Activated CD8-positive, alpha-beta memory T cell treated with anti-CD3 and anti-CD28 coated beads for 24 hours (primary cell): ENCODE results near the gene GRM4.
"Not testable (repeated sequence)": the region's sequence is repeated elsewhere in the genome, so short reads cannot be mapped to it uniquely, and the experiment has no call there.

Source experiments
- DNase-seq: peaks from one replicate; pipeline ENCODE4 v3.0.0-alpha.2; 2020

Gene GRM4

DNA sequence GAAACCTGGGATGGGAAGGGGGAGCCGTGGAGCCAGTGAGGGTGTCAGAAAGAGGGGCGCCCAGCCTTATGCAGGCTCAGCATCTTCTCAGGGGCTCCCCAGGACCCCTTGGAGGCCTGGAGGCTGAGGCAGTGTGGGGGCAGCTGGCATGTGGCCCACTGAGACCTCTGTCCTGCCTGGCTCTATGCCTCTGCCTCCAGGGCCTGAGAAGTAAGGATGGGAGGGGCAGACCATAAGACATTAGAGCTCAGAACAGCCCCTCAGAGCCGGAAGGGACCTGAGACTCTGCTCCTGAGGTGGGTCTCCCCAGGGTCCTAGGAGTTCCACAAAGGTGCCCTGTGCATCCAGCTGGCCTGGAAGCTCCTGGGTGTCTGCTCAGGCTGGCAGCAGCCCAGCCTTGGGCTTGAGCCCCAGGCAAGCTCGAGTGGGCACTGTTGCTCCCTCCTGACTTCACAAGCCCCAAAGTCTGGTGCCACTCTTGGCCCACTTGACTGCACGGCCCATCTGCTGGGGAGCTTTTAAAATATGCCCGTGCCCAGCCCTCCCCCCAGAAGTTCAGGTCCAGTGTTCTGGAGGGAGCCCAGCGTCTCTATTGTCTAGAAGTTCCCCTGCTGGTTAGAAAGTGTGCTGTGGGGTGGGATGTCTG lies 126.8 kb downstream of the GRM4 start:
- DNase-seq: no peak

DNA sequence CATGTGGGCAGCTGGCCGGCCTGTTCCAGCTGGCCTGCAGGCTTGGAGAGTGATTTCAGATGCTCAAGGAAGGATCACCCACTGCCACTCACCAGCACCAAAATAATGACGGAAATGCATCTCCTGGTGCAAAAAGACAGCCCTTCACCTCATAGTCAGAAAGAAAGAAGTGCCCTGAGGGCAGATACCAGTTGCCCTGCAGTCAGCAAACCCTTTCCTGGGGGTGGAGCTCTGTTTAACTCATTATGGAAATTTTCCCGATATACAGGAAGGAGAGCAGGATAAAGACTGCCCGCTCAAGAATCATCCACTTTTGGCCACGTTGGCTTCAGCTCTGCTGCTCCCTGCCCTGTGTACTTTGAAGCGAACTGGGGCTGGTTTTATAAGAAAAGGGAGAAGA lies 127.9 kb downstream of the GRM4 start:
- DNase-seq: no peak

DNA sequence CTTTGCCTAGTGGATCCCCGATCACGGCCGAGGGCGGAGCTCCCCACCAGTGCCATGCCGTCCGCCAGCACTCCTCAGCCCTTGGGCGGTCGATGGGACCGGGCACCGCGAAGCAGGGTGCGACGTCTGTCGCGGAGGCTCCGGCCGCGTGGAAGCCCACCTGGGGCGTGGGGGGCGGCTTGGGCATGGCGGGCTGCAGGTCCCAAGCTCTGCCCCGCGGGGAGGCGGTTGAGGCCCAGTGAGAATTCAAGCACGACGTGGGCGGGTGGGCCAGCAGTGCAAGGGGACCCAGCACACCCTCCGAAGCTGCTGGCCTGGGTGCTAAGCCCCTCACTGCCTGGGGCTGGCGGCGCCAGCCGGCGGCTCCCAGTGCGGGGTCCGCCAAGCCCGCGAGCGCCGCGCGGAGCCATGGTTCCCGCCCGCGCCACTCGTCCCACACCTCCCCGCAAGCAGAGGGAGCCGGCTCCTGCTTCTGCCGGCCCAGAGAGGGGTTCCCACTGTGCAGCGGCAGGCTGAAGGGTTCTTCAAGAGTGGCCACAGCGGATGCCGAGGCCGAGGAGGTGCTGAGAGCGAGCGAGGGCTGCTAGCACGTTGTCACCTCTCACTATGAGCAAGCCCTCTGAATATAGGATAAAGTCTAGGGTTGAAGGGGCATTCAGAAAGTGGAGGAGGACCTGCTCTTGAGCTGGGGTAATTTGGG lies 128.6 kb downstream of the GRM4 start:
- DNase-seq: no peak

DNA sequence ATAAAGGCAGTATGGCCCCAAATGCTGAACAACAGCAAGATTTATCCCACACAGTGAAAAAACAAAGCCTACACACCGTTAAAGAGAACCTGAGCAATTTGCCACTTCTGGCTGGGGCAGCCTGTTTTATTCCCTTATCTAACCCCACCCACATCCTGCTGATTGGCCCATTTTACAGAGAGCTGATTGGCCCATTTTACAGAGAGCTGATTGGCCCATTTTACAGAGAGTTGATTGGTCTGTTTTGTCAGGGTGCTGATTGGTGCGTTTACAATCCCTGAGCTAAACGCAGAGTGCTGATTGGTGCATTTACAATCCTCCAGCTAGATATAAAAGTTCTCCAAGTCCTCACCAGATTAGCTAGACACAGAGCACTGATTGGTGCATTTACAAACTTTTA lies 129.3 kb downstream of the GRM4 start:
- DNase-seq: not testable (repeated sequence)

DNA sequence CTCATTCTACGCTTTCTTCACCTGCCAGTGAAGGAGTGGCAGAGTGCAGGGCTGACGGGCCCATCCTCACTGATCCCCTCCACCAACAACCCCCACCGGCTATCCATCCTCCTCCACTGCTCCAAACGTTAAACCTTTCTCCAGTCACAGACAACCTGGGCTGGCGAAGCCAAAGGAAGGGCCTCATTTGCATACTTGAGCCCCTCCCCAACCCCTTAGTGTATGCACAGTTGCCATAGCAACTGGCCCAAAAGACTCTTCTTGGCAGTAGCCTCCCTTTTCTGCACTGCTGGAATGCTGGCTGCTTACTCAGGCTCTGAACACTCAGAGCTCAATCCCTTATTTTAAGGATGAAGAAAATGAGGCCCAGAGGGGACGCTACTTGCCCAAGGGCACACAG lies 130.3 kb downstream of the GRM4 start:
- no peak for DNase-seq

DNA sequence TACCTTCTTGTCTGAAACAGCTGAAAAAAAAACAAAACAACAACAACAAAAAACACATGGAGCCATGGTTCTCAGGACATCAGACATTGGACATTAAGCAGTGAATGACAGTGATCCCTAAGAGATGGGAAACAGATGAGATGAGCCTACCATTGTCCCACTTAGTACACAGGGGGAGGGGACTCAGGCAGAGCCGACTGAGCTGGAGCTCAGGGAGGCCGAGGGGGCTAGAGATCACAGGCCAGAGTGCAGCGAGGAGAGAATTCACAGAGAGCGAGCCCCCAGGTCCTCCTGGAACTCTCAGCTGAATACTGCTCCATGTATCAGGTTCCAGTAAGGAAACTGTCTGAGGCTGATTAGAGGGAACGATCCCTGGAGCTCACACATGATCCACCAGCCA lies 134.6 kb downstream of the GRM4 start:
- no peak for DNase-seq

DNA sequence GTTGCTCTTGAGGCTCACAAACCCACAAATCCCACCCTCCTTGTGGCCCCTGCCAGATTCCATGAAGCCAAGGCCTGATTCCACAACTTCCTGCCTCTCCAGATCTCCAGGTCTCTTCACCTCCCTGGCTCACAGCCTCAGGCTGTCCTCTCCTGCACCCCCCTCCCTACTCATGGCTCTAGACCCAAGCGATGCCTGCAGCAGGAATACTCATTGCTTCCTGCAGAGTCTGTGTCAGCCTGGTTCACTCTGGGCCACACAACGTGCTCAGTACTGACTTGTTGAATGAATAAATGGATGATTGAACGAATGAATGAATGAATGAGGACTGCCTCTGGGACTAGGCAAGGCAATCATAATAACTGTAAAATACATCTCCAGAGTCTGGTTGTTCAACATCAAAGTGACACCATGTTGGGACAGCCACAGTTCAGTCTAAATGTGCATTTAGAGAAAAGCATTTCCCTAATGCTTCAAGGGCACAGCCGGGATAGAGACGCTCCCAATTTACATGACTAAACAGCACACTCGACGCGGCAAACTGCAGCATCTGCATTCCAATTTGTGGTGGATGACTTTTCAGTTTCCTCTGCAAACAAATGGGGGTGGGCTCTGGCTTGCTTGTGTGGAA lies 139.9 kb downstream of the GRM4 start:
- DNase-seq: no peak

DNA sequence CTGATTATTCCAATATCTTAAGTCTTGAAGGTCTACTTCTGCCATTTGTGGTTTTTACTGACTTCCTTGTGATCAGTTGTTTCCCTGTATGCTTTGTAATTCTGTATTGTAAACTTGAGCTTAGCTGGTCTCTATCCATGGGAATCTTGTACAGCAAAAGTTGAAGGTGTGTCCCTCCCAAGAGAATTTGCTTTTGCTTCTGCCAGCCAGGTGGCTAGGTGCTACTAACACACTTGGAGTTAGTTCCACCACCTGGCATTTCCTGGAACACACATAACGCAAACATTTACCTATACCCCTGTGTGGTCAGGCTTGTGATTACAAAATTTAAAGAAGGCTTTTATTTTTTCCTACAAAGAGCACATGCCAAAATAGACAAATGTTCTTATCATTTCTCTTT lies 141.2 kb downstream of the GRM4 start:
- no peak for DNase-seq

DNA sequence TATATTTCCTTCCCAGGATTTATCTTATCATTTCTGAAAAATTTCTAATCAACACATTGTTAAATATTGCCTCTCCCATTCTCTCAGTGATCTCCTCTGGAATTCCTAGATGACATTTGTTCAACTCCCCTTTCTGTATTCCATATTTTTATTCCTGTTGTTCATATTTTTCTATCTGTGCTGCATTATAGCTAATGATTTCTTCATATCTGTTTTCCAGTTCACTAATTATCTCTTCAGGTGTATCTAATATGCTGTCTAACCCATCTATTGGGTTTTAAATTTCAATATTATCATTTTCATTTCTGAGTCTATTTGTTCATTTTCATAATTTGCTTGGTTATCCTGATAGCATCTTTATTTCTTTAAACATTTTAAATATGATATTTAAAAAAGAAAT lies 141.9 kb downstream of the GRM4 start:
- no peak for DNase-seq

DNA sequence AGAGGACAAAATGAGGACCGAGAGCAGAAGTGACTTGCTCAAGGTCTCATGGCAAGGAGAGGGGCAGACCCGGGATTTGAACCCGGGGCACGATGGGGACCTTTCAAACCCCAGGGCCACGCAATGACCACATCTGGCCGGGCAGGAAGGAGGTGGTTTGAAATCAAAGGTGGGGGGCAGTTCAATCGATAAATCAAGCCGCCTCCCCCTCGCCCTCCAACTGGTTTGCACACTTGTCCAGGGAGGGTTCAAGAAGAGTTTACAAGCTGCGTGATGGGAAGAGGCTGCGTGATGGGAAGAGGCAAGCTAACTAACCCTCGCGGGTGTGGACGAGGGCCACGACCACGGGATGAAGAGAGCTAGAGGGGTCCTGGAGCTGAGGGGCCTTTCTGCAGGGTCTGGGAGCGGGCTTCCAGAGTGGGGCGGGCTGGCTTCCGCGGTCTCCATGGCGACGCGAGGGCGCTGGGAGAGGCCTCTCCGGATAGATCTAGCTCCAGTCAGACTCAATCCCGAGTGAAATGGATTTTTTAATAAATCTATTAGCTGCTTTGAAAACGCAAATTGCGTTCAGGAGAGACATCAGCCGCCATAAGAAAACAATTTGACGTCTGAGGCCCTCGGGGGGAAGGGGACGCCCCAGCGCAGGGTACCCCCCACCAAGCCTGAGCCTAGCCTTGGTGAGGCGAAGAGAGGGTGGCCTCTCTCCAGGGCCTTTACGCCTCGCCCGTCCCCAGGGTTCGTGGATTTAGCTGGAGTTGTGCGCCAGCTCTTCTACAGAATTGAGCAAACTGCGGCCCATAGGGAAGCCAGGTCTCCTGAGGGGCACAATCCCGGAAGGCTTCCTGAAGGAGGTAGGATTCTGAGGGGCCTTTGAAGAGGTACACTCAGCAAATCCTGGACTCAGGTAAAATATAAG lies 143.9 kb downstream of the GRM4 start:
- no peak for DNase-seq

DNA sequence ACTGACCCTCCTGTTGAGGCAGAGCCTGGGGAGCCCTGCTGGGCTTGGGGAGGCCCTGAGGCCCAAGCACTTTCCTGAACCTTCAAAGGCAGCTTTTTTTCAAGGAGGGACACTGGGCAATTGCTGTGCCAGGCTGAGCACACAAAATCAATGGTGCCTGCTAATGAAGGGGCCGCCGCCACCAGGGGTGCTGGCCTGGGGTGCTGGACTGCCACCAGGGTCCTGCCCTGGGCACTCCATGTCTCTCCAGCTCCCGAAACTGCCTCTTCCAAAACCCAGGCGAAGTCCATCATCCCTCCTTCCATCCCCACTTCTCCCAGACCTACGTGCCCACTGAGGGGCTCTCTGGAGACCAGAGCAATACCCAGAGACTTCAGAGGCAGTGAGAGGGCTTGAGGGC lies 145.6 kb downstream of the GRM4 start:
- no peak for DNase-seq

DNA sequence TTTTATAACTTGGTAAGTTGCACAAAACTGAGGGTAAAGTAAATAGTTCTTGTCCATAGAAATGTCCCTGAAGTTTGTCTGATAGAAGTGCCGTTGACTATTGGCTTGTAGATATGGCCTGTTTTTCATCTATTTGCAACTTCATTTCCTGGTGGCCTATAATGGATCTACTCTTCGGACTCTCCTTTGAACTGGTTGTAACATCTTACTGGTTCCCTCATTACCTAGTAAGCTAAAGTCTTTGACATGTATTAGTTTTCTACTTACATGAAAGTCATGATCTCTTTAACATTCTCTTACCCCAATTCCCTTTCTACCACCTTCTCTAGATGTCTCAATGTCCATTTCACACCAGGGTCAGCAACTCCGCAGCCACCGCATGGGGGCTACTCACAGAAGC lies 146.3 kb downstream of the GRM4 start:
- no peak for DNase-seq

DNA sequence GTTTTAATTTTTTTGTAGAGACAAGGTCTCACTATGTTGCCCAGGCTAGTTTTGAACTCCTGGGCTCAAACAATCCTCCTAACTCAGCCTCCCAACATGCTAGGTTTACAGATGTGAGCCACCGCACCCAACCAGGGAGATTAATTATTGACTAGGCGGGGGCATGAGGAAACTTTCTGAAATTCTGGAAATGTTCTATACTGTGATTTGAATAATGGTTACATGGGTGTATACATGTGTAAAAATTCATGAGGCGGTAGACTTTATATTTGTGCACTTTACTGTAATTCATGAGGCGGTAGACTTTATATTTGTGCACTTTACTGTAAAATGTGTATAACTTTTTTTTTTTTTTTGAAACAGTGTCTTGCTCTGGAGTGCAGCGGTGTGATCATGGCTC lies 147.2 kb downstream of the GRM4 start:
- no peak for DNase-seq

DNA sequence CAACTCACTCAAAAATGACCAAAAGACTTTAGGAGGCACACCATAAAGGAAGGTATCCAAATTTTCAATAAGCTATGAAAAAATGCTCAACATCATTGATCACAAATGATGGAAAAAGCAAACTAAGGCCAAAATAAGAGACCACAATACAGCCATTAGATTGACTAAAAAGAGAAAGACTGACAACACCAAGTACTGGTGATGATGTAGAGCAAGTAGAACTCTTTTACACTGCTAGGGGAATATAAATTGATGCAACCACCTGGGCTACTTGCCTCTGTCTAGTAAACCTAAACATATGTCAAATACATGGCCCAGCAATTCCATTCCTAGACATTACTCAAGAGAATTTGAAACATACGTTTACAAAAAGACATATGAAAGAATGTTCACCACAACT lies 148.6 kb downstream of the GRM4 start:
- DNase-seq: no peak

DNA sequence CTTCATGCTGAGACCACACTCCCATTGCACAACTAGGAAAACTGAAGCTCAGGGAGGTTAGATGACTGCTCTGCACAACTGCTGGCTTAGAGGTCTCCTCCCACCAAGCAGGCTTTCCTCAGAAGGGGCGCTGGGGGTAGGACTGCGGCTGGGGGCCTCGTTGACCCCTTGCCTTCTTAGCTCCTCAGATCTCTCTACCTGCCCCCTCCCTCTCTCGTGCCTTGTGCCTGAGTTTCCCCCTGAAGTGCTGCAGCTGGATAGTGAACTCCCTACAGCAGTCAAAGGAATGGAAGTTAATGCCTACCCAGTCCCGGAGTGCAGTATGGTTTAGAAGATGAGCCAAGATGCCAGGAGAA lies 149.8 kb downstream of the GRM4 start:
- no peak for DNase-seq

DNA sequence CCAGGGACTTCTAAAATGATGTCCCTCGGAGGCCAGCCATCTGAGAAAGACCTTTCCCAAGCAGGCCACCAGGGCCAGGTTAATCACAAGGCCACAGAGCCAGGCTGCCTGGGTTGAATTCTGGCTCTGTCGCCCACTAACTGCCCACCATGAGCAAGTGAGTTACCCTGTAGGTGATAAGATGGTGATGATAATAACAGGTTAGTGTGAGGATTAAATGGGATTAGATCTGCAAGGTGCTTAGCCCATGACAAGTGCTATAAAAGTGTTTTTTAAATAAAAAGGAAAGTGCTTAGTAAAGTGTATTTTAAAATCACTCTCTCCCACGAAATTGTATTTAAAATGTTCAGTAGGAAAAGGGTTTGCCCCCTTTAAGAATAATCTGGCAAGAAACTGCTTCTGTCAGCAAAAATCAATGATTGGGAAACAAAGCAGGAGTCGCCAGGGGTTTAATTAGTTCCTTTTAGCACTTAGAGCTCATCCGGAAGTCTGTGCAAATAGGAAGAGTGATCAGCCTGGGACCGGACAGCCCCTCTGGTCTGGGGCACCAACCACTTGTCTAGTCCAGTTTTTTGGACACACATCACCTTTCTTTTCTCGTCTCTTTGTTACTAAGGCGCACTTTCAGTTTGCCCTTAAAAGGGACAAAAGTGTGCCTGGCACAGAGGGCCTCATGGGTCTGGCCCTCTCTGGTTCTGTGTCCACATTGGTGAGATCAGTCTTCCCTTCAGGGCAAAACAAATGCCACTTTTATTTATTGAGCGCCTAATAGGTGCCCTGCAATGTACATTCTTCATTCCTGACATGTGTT lies 150.4 kb downstream of the GRM4 start:
- DNase-seq: no peak

DNA sequence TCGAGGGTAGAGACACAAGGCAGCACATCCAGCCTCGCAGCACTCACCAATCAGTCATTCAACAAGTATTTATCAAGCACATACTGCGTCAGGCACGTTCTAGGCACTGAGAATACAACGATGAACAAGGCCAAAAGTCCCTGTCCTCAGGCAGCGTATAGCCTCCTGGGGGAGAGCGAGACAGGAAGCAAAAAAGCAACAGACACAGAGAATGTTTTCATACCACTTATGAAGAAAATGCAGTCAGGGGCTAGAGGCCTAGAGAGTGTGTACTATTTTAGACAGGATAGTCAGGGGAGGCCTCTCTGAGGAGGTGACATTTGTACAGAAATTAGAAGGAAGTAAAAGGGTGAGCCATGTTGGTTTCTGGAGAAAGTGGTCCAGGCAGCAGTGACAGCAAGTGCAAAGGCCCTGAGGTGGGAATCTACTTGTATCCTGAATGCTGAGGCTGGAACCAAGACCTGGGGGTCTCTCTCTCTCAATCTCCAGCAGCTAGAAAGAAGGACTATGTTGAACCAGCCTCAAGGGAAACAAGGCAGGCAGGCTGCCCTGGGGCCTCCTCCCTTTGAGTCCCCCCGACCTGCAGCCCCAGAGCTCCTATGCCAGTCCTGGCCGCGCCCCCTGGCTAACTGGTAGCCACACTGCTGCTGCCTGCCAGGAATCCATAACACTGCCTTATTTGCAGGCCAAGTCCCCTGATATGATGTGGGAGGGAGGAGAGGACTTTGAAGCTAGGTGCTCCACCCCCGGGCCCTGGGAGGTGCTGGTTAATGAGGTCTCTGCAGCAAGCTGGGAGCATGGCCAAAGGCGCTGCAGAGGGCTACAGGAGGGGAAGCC lies 151.2 kb downstream of the GRM4 start:
- no peak for DNase-seq

DNA sequence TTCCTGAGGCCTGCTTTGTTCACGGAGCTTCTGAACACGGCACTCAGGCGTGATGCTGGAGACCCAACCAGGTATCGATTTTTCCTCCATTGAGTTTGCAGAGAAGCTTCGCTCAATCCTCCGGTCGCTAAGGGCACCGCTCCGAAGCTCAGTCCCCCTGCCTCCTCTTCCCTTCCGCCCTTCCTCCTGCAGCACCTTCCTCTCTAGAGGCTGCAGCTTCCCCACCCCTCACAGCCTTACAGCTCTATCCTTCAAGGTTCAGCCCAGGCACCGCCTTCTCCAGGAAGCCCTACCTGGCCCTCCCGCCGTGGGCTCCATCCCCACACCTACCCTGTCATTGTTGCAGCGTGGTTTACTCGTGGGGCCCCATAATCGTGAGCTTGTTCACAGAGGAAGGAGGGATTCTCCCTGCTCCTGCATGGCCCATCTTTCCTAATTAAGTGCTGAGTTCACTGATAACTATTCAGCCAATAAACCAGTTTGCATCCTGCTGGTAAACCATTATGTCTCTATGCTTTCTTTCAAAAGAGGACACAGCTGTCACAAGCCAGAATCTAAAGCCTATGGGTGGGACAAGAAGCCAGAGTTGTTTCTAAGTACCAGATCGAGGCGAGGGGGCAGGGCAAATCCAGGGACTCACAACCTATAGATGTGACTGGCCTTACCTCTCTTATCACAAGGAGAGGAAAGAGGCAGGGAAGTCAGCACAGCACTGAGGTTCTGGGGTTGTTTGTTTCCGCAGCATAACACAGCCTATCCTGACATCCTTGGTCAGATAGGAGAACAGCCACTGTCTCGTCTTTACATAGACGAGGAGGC lies 152.0 kb downstream of the GRM4 start:
- no peak for DNase-seq

DNA sequence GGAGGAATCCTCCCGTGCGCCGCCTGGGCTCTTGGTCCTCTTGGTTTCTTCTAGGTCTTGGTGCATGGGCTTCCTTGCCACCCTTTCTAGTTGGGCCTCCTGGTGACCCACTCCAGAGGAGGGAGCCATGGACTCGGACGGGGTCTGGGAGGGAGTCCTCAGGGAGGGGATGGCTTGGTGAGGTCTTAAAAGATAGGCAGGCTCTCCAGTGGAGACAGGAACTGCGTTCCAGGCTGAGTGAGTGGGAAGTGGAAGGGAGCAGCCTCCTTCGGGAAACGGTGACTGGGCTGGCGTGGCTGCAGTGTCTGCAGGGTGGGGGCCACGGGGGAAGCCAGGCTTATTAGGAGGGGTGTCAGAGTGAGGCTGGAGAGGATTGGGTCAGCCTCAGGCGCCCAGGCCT lies 152.8 kb downstream of the GRM4 start:
- no peak for DNase-seq

DNA sequence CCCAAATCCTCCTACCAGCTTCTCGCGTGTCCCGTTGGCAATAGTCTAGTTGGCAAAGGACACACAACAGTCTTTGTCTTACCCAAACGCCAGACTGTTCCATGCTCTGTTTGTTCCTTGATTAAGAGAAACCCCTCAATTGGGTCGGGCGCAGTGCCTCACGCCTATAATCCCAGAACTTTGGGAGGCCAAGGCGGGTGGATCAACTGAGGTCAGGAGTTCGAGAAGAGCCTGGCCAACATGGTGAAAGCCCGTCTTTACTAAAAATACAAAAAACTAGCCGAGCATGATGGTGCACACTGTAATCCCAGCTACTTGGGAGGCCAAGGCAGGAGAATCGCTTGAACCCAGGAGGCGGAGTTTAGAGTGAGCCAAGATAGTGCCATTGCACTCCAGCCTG lies 153.7 kb downstream of the GRM4 start:
- DNase-seq: no peak

DNA sequence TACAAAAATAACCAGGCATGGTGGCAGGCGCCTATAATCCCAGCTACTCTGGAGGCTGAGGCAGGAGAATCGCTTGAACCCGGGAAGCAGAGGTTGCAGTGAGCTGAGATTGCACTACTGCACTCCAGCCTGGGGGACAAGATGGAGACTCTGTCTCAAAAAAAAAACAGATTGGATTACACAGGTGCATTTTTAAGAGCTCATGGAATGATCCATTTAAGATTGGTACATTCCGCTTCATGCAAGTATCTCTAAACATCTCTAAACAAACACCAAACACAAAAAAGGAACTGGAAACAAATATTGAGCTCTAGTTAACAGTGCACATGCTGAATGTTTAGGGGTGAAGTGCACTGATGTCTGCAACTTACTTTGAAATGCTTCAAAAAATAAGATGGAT lies 154.3 kb downstream of the GRM4 start:
- DNase-seq: no peak
